HG03159 (cell line): Measurements from ENCODE around the gene CACYBP.

Source experiments
- ATAC-seq: cut with Tn5 transposase; IDR thresholded peaks from one replicate; pipeline ENCODE4 v1.9.1; 2021; ENCODE audit warnings: mild to moderate bottlenecking, moderate library complexity; ENCODE audit not compliant: unreplicated experiment

Gene CACYBP

GRCh38 chr1:174999936-175000696 is at the start of gene CACYBP:
Gene CACYBP (plus strand): TSS chr1:174999947. CDS start chr1:175000181, 234 bp downstream.
- peak; percentile 12 for ATAC-seq

- peak; percentile 55 for ATAC-seq
Measured at GRCh38 chr1:174953285-174954072, 46.3 kb upstream of the CACYBP start.

- no peak for ATAC-seq
Measured at GRCh38 chr1:174954073-174954460, 45.7 kb upstream of the CACYBP start.

GRCh38 chr1:174954671-174955669 is 44.8 kb upstream of the CACYBP start:
- no peak for ATAC-seq

GRCh38 chr1:174956086-174956485 is 43.7 kb upstream of the CACYBP start:
- ATAC-seq, result no peak

GRCh38 chr1:174956976-174957375 is 42.8 kb upstream of the CACYBP start:
- no peak for ATAC-seq

GRCh38 chr1:174957829-174958228 is 41.9 kb upstream of the CACYBP start:
- no peak for ATAC-seq

- ATAC-seq, result no peak
Measured at GRCh38 chr1:174958396-174958795, 41.4 kb upstream of the CACYBP start.

GRCh38 chr1:174960362-174960761 is 39.4 kb upstream of the CACYBP start:
- ATAC-seq, result no peak

GRCh38 chr1:174963529-174964125 is 36.1 kb upstream of the CACYBP start:
- ATAC-seq, result no peak

GRCh38 chr1:174964261-174964971 is 35.3 kb upstream of the CACYBP start:
- no peak for ATAC-seq

- ATAC-seq, result no peak
Measured at GRCh38 chr1:174964972-174965361, 34.8 kb upstream of the CACYBP start.

GRCh38 chr1:174965362-174966007 is 34.3 kb upstream of the CACYBP start:
- ATAC-seq, result no peak

GRCh38 chr1:174966008-174966572 is 33.7 kb upstream of the CACYBP start:
- ATAC-seq, result no peak

GRCh38 chr1:174967845-174968705 is 31.7 kb upstream of the CACYBP start:
- no peak for ATAC-seq

- ATAC-seq, result peak; percentile 63
Measured at GRCh38 chr1:174968750-174969244, 30.9 kb upstream of the CACYBP start.

GRCh38 chr1:174969977-174970376 is 29.8 kb upstream of the CACYBP start:
- no peak for ATAC-seq

GRCh38 chr1:174971466-174971865 is 28.3 kb upstream of the CACYBP start:
- no peak for ATAC-seq
